Neuronal stem cell (in vitro differentiated cells): ENCODE measurements around the gene ZFR2.
A peak's percentile ranks its signal among the peaks of the same experiment; 100 is the strongest.

Source experiments
- DNase-seq: peaks from one replicate; pipeline ENCODE4 v3.0.0-alpha.2; 2013; ENCODE audit warnings: low spot score
- H2AFZ ChIP-seq: one replicate; pipeline ENCODE4 v1.6.1; 2013; ENCODE audit warnings: mild to moderate bottlenecking, low read length, inconsistent platforms
- H2AK5ac ChIP-seq: 2 replicates; pipeline ENCODE4 v1.6.1; 2013; ENCODE audit warnings: low read depth, mild to moderate bottlenecking, inconsistent platforms, low read length, moderate library complexity, mixed read lengths
- H2BK120ac ChIP-seq: 2 replicates; pipeline ENCODE4 v1.6.1; 2013; ENCODE audit warnings: low read depth, mild to moderate bottlenecking, inconsistent platforms, low read length, moderate library complexity, mixed read lengths
- H2BK12ac ChIP-seq: one replicate; pipeline ENCODE4 v1.6.1; 2013; ENCODE audit warnings: low read length, inconsistent platforms
- H2BK15ac ChIP-seq: 2 replicates; pipeline ENCODE4 v1.6.1; 2013; ENCODE audit warnings: mild to moderate bottlenecking, low read length, inconsistent platforms, mixed read lengths
- H2BK5ac ChIP-seq: one replicate; pipeline ENCODE4 v1.6.1; 2013; ENCODE audit warnings: inconsistent platforms, mild to moderate bottlenecking, low read length, moderate library complexity
- H3K14ac ChIP-seq: one replicate; pipeline ENCODE4 v1.6.1; 2013; ENCODE audit warnings: low read length, inconsistent platforms
- H3K18ac ChIP-seq: 2 replicates; pipeline ENCODE4 v1.6.1; 2013; ENCODE audit warnings: low read length, inconsistent platforms
- H3K23ac ChIP-seq: 2 replicates; pipeline ENCODE4 v1.6.1; 2013; ENCODE audit warnings: low read depth, mild to moderate bottlenecking, mixed read lengths, low read length, inconsistent platforms; ENCODE audit not compliant: poor library complexity
- H3K27ac ChIP-seq: replicated peaks from 3 replicates; pipeline ENCODE4 v1.5.1; 2013; ENCODE audit warnings: low read length, inconsistent platforms
- H3K27me3 ChIP-seq, 3 experiments: 2 replicates each; pipeline ENCODE4 v1.6.1; 2013; ENCODE audit warnings: low read length in 3 of 3, mild to moderate bottlenecking in 2 of 3, inconsistent platforms in 1 of 3, low read depth in 1 of 3, mixed read lengths in 1 of 3, moderate library complexity in 1 of 3; ENCODE audit not compliant: control insufficient read depth in 3 of 3, insufficient read depth in 3 of 3
- H3K36me3 ChIP-seq, 2 donors: replicated peaks in 1 of 2; 2 replicates each; pipeline ENCODE4 v1.6.1; 2013; ENCODE audit warnings: low read length in 2 of 2; ENCODE audit not compliant: control insufficient read depth in 2 of 2, insufficient read depth in 2 of 2
- H3K4ac ChIP-seq: 2 replicates; pipeline ENCODE4 v1.6.1; 2013; ENCODE audit warnings: inconsistent platforms, mild to moderate bottlenecking, low read length, moderate library complexity
- H3K4me1 ChIP-seq, 2 donors: 1 replicate in 1 of 2; 2 replicates in 1 of 2; pipeline ENCODE4 v1.6.1; 2013; ENCODE audit warnings: low read length in 2 of 2, low read depth in 1 of 2; ENCODE audit not compliant: control insufficient read depth in 2 of 2, insufficient read depth in 1 of 2
- H3K4me2 ChIP-seq: one replicate; pipeline ENCODE4 v1.6.1; 2013; ENCODE audit warnings: mild to moderate bottlenecking, low read length, inconsistent platforms; ENCODE audit not compliant: insufficient read depth, poor library complexity, severe bottlenecking
- H3K4me3 ChIP-seq, 2 donors: 2 replicates each; pipeline ENCODE4 v1.5.1; 2013; ENCODE audit warnings: low read length in 2 of 2, mild to moderate bottlenecking in 2 of 2, inconsistent platforms in 1 of 2, moderate library complexity in 1 of 2
- H3K79me1 ChIP-seq: one replicate; pipeline ENCODE4 v1.6.1; 2013; ENCODE audit warnings: low read depth, mild to moderate bottlenecking, inconsistent platforms, low read length, moderate library complexity
- H3K9ac ChIP-seq: one replicate; pipeline ENCODE4 v1.6.1; 2013; ENCODE audit warnings: mild to moderate bottlenecking, low read depth, low read length, inconsistent platforms; ENCODE audit not compliant: poor library complexity
- H3K9me3 ChIP-seq, 2 donors: replicated peaks in 1 of 2; 2 replicates each; pipeline versions ENCODE3 to v1.6.1; 2013; ENCODE audit warnings: low read length in 2 of 2, mild to moderate bottlenecking in 2 of 2, inconsistent platforms in 1 of 2, low read depth in 1 of 2, mixed read lengths in 1 of 2, moderate library complexity in 1 of 2; ENCODE audit not compliant: control insufficient read depth in 2 of 2, insufficient read depth in 1 of 2
- H4K8ac ChIP-seq: one replicate; pipeline ENCODE4 v1.6.1; 2013; ENCODE audit warnings: low read depth, mild to moderate bottlenecking, inconsistent platforms, low read length, moderate library complexity
- H4K91ac ChIP-seq: one replicate; pipeline ENCODE4 v1.6.1; 2013; ENCODE audit warnings: low read length, low read depth, mild to moderate bottlenecking, inconsistent platforms; ENCODE audit not compliant: poor library complexity
- WGBS, 2 donors: extraction: QIAGEN DNeasy Blood & Tissue Kit; methylation state at CpG; one replicate each; pipeline ENCODE4 v1.1.7; 2013; ENCODE audit warnings: missing lambda C conversion rate in 2 of 2, mixed read lengths in 1 of 2; ENCODE audit not compliant: insufficient read length in 2 of 2, insufficient replicate concordance in 1 of 2; ENCODE audit errors: extremely low coverage in 2 of 2; 5-methylcytosine and 5-hydroxymethylcytosine counted together

The ZFR2 gene

DNA sequence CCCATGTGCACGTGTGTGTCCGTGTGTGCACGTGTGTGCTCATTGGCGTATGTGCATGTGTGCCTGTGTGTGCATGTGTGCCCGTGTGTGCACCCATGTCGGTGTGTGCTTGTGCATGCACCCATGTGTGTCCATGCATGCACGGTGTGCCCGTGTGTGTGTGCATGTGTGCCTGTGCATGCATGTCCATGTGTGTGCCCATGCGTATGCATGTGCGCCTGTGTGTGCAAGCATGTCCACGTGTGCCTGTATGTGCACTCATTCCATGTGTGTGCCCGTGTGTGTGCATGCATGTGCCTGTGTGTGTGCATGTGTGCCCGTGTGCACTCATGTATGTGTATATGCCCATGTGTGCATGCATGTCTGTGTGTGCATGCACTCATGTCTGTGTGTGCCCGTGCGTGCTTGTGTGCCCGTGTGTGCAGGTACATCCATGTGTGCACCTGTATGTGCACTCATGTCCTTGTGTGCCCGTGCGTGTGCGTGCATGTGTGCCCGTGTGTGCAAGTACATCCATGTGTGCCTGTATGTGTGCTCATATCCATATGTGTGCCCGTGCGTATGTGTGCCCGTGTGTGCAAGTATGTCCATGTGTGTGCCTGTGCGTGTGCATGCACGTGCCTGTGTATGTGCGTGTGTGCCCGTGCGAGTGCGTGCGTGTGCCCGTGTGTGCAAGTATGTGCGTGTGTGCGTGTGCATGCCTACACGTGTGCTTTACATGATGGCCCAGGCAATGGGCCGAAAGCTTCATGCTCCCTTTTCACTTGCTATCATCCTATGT lies 61.1 kb downstream of the ZFR2 start:
- H3K18ac ChIP-seq: peak overlapping the region; percentile 22
- H2BK5ac ChIP-seq: no peak overlapping the region
- peak overlapping the region; percentile 49 for H3K14ac ChIP-seq
- H3K23ac ChIP-seq: peak overlapping the region; percentile 75
- H3K4me2 ChIP-seq: no peak overlapping the region
- peaks cover 0 to 16% (median 4%) of the 10 kb centered on the region in 3 experiments for H3K27me3 ChIP-seq
- no peaks in the 10 kb centered on the region for H3K79me1 ChIP-seq
- peak overlapping the region; percentile 76 for H3K9ac ChIP-seq
- peak overlapping the region; percentile 34 for H2AK5ac ChIP-seq
- no peak overlapping the region for H3K4ac ChIP-seq
- H4K91ac ChIP-seq: no peak overlapping the region
- H2BK120ac ChIP-seq: no peak overlapping the region
- H2BK15ac ChIP-seq: no peak overlapping the region
- H3K36me3 ChIP-seq: peaks cover 0 to 3% of the 10 kb centered on the region in 2 donors
- peaks cover 0 to 5% of the 10 kb centered on the region in 2 donors for H3K9me3 ChIP-seq
- no CpG with 5 or more reads among the region's 35 CpGs for WGBS, 2 donors
- no peak overlapping the region for H2BK12ac ChIP-seq
- H2AFZ ChIP-seq: no peak overlapping the region
- no peak overlapping the region for H3K27ac ChIP-seq
- peaks cover 0 to 2% of the 10 kb centered on the region in 2 donors for H3K4me1 ChIP-seq
- no peak overlapping the region for H4K8ac ChIP-seq
- H3K4me3 ChIP-seq: peak overlapping the region in 1 of 2 donors; percentile 66
- DNase-seq: no peak

DNA sequence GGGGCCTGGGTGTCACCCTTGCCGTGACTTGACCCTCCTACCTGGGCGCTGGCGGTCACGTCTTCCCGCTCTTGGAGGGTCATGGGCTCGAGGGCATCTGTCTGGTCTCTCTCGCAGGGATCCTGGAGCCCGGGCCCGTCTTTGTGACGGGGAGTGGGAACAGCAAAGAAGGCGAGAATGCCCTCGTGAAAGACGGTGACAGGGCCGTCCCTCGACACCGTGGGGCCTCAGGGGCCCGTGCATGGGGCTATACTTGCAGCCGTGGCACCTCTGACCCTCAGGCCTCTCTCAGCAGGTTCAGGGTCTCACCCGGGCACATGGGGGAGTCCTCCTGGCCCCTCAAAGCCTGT lies 61.7 kb downstream of the ZFR2 start:
- no CpG with 5 or more reads among the region's 19 CpGs for WGBS, 2 donors
- Histone ChIP-seq H3K18ac (no peak overlapping the region), H2BK120ac (no peak overlapping the region), H3K27me3 (peaks cover 0 to 22% (median 7%) of the 10 kb centered on the region in 3 experiments), H2BK5ac (no peak overlapping the region), H4K8ac (no peak overlapping the region), H2AK5ac (peak overlapping the region; percentile 60), H3K23ac (peak overlapping the region; percentile 75), H3K36me3 (peaks cover 0 to 3% of the 10 kb centered on the region in 2 donors), H3K27ac (no peak overlapping the region), H3K4me1 (peaks cover 0 to 2% of the 10 kb centered on the region in 2 donors), H3K4me2 (no peak overlapping the region), H4K91ac (no peak overlapping the region), H3K9me3 (peaks cover 0 to 5% of the 10 kb centered on the region in 2 donors), H2BK12ac (no peak overlapping the region), H3K9ac (no peak overlapping the region), H3K79me1 (no peaks in the 10 kb centered on the region), H2BK15ac (peak overlapping the region; percentile 15), H3K4me3 (no peak overlapping the region), H3K14ac (peak overlapping the region; percentile 49), H2AFZ (no peak overlapping the region), H3K4ac (no peak overlapping the region)
- DNase-seq: no peak

DNA sequence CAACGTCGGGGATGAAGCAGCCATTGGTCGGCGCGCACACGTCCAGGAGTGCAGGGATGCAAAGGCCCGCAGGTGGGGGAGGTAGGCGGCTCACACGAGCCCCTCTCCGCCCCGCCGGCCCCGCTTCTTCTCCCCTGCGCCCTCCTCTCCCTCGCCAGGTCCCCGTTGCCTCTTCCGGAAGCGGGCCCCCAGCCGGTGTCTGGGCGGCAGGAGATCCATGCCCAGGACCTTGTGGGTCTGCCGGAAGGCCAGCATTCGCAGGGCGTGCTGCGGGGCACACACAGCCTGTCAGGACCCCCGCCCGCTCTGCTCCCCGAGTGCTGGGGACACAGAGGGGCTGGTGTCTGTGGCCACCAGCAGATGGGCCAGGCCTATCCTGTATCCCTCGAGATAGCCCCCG lies 63.0 kb downstream of the ZFR2 start:
- H2BK12ac ChIP-seq: no peak overlapping the region
- no peak overlapping the region for H3K18ac ChIP-seq
- no peak overlapping the region for H3K4me2 ChIP-seq
- H2BK5ac ChIP-seq: no peak overlapping the region
- H3K9me3 ChIP-seq: peaks cover 0 to 5% of the 10 kb centered on the region in 2 donors
- no peak for DNase-seq
- H2BK120ac ChIP-seq: no peak overlapping the region
- no peak overlapping the region for H3K23ac ChIP-seq
- H3K4me1 ChIP-seq: peaks cover 8 to 9% of the 10 kb centered on the region in 2 donors
- H2BK15ac ChIP-seq: no peak overlapping the region
- H3K27ac ChIP-seq: no peak overlapping the region
- H4K8ac ChIP-seq: no peak overlapping the region
- no peak overlapping the region for H2AFZ ChIP-seq
- no peaks in the 10 kb centered on the region for H3K79me1 ChIP-seq
- peaks cover 0 to 3% of the 10 kb centered on the region in 2 donors for H3K36me3 ChIP-seq
- WGBS, 2 donors: no CpG with 5 or more reads among the region's 29 CpGs
- H3K4me3 ChIP-seq: no peak overlapping the region
- H3K27me3 ChIP-seq: peaks cover 0 to 34% (median 19%) of the 10 kb centered on the region in 3 experiments
- no peak overlapping the region for H3K9ac ChIP-seq
- H2AK5ac ChIP-seq: no peak overlapping the region
- H3K14ac ChIP-seq: no peak overlapping the region
- H3K4ac ChIP-seq: no peak overlapping the region
- no peak overlapping the region for H4K91ac ChIP-seq

DNA sequence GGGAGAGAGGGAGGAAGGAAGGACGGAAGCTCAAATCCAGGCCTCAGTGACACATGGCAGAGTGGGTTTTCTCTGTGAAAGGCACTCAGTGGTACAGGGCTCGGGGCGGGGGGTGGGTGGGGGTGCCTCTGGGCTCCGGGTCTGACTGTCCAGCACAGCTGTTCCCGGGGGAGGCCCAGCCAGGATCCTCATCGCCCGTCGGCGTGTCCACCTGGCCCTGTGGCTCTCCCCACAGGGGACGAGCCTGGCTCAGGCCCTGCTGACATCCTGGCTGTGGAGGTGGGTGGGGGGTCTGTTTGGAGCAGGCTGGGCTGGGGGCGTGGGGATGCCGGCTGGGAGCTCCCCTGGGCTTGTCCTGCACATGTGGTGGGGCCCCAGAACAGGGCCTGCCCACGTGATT lies 64.4 kb downstream of the ZFR2 start:
- no peak overlapping the region for H2BK5ac ChIP-seq
- H3K9me3 ChIP-seq: peaks cover 0 to 5% of the 10 kb centered on the region in 2 donors
- WGBS, 2 donors: no CpG with 5 or more reads among the region's 13 CpGs
- no peak overlapping the region for H2BK12ac ChIP-seq
- peaks cover 8 to 9% of the 10 kb centered on the region in 2 donors for H3K4me1 ChIP-seq
- no peak overlapping the region for H3K23ac ChIP-seq
- no peak overlapping the region for H3K4ac ChIP-seq
- no peak overlapping the region for H2AFZ ChIP-seq
- no peak overlapping the region for H3K27ac ChIP-seq
- H2BK15ac ChIP-seq: peak overlapping the region; percentile 46
- peaks cover 0 to 3% of the 10 kb centered on the region in 2 donors for H3K36me3 ChIP-seq
- H3K9ac ChIP-seq: no peak overlapping the region
- no peak for DNase-seq
- no peak overlapping the region for H4K8ac ChIP-seq
- no peak overlapping the region for H2AK5ac ChIP-seq
- no peak overlapping the region for H3K14ac ChIP-seq
- no peak overlapping the region for H3K4me2 ChIP-seq
- no peak overlapping the region for H3K4me3 ChIP-seq
- no peaks in the 10 kb centered on the region for H3K79me1 ChIP-seq
- no peak overlapping the region for H4K91ac ChIP-seq
- no peak overlapping the region for H3K18ac ChIP-seq
- no peak overlapping the region for H2BK120ac ChIP-seq
- H3K27me3 ChIP-seq: peaks cover 0 to 43% (median 23%) of the 10 kb centered on the region in 3 experiments
